ENCODE measurements around the gene PSD2.

The PSD2 gene

GRCh38 chr5:139784488-139784887 lies 11.1 kb upstream of the PSD2 start:
- Histone ChIP-seq H3F3A (ENCODE audit: insufficient read depth) (no peaks in the 10 kb centered on the region), H3K9ac (ENCODE audit: low read length) (no peak overlapping the region), H3K4me3 (ENCODE audit: insufficient read depth, low read length, poor library complexity, severe bottlenecking) (no peak overlapping the region), H3K36me3 (ENCODE audit: low read length) (no peaks in the 10 kb centered on the region), H3K4me2 (ENCODE audit: low read depth, low read length, poor library complexity, severe bottlenecking) (no peak overlapping the region), H3K9me2 (replicated peaks; ENCODE audit: insufficient read depth, low read length) (no peaks in the 10 kb centered on the region), H4K20me1 (ENCODE audit: low read depth, low read length) (no peaks in the 10 kb centered on the region), H3K9me3 (ENCODE audit: insufficient read depth, low read length) (no peaks in the 10 kb centered on the region), H3K27me3 (ENCODE audit: low read length) (no peaks in the 10 kb centered on the region), H3K79me2 (ENCODE audit: insufficient read depth, low read length) (no peaks in the 10 kb centered on the region), H2AFZ (ENCODE audit: low read depth, low read length, severe bottlenecking) (no peak overlapping the region), H3K27ac (ENCODE audit: low read depth, low read length) (no peak overlapping the region)
- TF ChIP-seq, protein P1, sequence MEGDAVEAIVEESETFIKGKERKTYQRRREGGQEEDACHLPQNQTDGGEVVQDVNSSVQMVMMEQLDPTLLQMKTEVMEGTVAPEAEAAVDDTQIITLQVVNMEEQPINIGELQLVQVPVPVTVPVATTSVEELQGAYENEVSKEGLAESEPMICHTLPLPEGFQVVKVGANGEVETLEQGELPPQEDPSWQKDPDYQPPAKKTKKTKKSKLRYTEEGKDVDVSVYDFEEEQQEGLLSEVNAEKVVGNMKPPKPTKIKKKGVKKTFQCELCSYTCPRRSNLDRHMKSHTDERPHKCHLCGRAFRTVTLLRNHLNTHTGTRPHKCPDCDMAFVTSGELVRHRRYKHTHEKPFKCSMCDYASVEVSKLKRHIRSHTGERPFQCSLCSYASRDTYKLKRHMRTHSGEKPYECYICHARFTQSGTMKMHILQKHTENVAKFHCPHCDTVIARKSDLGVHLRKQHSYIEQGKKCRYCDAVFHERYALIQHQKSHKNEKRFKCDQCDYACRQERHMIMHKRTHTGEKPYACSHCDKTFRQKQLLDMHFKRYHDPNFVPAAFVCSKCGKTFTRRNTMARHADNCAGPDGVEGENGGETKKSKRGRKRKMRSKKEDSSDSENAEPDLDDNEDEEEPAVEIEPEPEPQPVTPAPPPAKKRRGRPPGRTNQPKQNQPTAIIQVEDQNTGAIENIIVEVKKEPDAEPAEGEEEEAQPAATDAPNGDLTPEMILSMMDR (IDR thresholded peaks at IDR 0.05; ENCODE audit: insufficient read depth, low read length, poor library complexity, severe bottlenecking): no peak
- TF ChIP-seq EZH2phosphoT487 (conservative IDR thresholded peaks at IDR 0.05; ENCODE audit: low read length): no peak

- no peaks in the 10 kb centered on the region for H3F3A ChIP-seq (ENCODE audit: insufficient read depth)
- H3K9me3 ChIP-seq (ENCODE audit: insufficient read depth, low read length): no peaks in the 10 kb centered on the region
- no peaks in the 10 kb centered on the region for H4K20me1 ChIP-seq (ENCODE audit: low read depth, low read length)
- no peak for TF ChIP-seq EZH2phosphoT487 (conservative IDR thresholded peaks at IDR 0.05; ENCODE audit: low read length)
- TF ChIP-seq, protein P1 (IDR thresholded peaks at IDR 0.05; ENCODE audit: insufficient read depth, low read length, poor library complexity, severe bottlenecking): no peak
- H3K36me3 ChIP-seq (ENCODE audit: low read length): no peaks in the 10 kb centered on the region
- no peaks in the 10 kb centered on the region for H3K27me3 ChIP-seq (ENCODE audit: low read length)
- no peak overlapping the region for H3K9ac ChIP-seq (ENCODE audit: low read length)
- H3K4me2 ChIP-seq (ENCODE audit: low read depth, low read length, poor library complexity, severe bottlenecking): no peak overlapping the region
- H3K79me2 ChIP-seq (ENCODE audit: insufficient read depth, low read length): no peaks in the 10 kb centered on the region
- H3K4me3 ChIP-seq (ENCODE audit: insufficient read depth, low read length, poor library complexity, severe bottlenecking): no peak overlapping the region
- no peaks in the 10 kb centered on the region for H3K9me2 ChIP-seq (replicated peaks; ENCODE audit: insufficient read depth, low read length)
- no peak overlapping the region for H3K27ac ChIP-seq (ENCODE audit: low read depth, low read length)
- H2AFZ ChIP-seq (ENCODE audit: low read depth, low read length, severe bottlenecking): no peak overlapping the region
Observed at GRCh38 chr5:139787257-139787567, 8.4 kb upstream of the PSD2 start.

- Histone ChIP-seq H2AFZ (ENCODE audit: low read depth, low read length, severe bottlenecking) (no peak overlapping the region), H3K27ac (ENCODE audit: low read depth, low read length) (no peak overlapping the region)
- no peak for TF ChIP-seq EZH2phosphoT487 (conservative IDR thresholded peaks at IDR 0.05; ENCODE audit: low read length)
- TF ChIP-seq, protein P1 (IDR thresholded peaks at IDR 0.05; ENCODE audit: insufficient read depth, low read length, poor library complexity, severe bottlenecking): peak; percentile 92
Observed at GRCh38 chr5:139787568-139788293, 7.9 kb upstream of the PSD2 start.

More at GRCh38 chr5:139787568-139788293, 7.9 kb upstream of the PSD2 start:
- Histone ChIP-seq H3K9ac (ENCODE audit: low read length) (no peak overlapping the region), H3K9me3 (ENCODE audit: insufficient read depth, low read length) (no peaks in the 10 kb centered on the region), H4K20me1 (ENCODE audit: low read depth, low read length) (no peaks in the 10 kb centered on the region), H3K27me3 (ENCODE audit: low read length) (no peaks in the 10 kb centered on the region), H3K9me2 (replicated peaks; ENCODE audit: insufficient read depth, low read length) (no peaks in the 10 kb centered on the region), H3K79me2 (ENCODE audit: insufficient read depth, low read length) (no peaks in the 10 kb centered on the region), H3K36me3 (ENCODE audit: low read length) (no peaks in the 10 kb centered on the region), H3F3A (ENCODE audit: insufficient read depth) (no peaks in the 10 kb centered on the region), H3K4me3 (ENCODE audit: insufficient read depth, low read length, poor library complexity, severe bottlenecking) (peak overlapping the region; percentile 25), H3K4me2 (ENCODE audit: low read depth, low read length, poor library complexity, severe bottlenecking) (peak overlapping the region; percentile 43)
